Measurements from ENCODE around the gene BBX.

The BBX gene

DNA sequence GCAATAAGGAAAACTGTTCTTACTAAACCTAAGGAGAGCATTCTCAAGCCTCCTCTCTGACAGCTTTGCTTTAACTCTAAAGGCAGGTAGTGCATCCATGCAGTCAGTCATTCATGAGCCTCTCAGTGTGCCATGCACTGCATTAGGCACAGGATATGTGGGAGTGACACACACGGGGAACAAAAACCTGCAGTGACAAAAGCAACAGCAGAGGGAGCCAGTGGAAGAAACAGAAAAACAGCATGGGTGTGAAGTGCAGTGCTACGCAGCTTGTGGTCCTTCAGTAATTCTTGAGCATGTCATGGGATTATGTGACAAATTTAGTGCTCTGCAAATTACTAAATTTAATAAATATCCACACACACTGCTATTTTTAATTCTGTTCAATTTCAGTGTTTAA, 230.7 kb downstream of the BBX start:
- peak; percentile 96 for ATAC-seq
- TF ChIP-seq CSDC2 (CRISPR knock-in tag; IDR thresholded peaks at IDR 0.05) (no peak), ZFP3 (CRISPR knock-in tag; IDR thresholded peaks at IDR 0.05) (no peak)

DNA sequence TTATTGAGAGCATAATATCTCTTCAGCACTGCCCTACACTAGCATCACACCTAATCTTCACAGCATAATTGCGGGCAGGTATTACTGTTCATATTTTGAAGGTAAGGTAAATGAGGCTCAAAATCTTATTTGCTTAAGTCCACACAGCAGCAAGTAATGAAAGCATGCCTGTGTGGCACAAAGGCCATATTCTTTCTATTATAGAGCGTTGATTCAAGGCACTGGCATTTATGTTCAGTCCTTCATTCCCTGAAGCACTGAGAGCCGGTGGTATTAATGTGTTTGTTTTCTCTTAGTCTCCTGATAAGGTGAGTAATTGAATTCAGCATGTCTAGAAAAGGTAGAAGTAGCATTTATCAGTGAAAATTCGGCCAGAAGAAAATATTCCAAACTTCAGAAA, 231.2 kb downstream of the BBX start:
- ATAC-seq, result no peak
- TF ChIP-seq ZNF70 (CRISPR knock-in tag; IDR thresholded peaks at IDR 0.05), result no peak
- no peak for TF ChIP-seq ZFP30 (CRISPR knock-in tag; IDR thresholded peaks at IDR 0.05)
- TF ChIP-seq ISL1 (CRISPR knock-in tag; IDR thresholded peaks at IDR 0.05), result 0 out of 2 replicates have a peak, but pooled peaks have one; percentile 43
- TF ChIP-seq, protein P1, sequence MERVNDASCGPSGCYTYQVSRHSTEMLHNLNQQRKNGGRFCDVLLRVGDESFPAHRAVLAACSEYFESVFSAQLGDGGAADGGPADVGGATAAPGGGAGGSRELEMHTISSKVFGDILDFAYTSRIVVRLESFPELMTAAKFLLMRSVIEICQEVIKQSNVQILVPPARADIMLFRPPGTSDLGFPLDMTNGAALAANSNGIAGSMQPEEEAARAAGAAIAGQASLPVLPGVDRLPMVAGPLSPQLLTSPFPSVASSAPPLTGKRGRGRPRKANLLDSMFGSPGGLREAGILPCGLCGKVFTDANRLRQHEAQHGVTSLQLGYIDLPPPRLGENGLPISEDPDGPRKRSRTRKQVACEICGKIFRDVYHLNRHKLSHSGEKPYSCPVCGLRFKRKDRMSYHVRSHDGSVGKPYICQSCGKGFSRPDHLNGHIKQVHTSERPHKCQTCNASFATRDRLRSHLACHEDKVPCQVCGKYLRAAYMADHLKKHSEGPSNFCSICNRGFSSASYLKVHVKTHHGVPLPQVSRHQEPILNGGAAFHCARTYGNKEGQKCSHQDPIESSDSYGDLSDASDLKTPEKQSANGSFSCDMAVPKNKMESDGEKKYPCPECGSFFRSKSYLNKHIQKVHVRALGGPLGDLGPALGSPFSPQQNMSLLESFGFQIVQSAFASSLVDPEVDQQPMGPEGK (CRISPR knock-in tag; IDR thresholded peaks at IDR 0.05; ENCODE audit: borderline replicate concordance), result no peak
- TF ChIP-seq TCF4 (CRISPR knock-in tag; IDR thresholded peaks at IDR 0.05; ENCODE audit: borderline replicate concordance), result peak; percentile 26; the same call in 1 of the 2 replicates
- TF ChIP-seq, protein P2, sequence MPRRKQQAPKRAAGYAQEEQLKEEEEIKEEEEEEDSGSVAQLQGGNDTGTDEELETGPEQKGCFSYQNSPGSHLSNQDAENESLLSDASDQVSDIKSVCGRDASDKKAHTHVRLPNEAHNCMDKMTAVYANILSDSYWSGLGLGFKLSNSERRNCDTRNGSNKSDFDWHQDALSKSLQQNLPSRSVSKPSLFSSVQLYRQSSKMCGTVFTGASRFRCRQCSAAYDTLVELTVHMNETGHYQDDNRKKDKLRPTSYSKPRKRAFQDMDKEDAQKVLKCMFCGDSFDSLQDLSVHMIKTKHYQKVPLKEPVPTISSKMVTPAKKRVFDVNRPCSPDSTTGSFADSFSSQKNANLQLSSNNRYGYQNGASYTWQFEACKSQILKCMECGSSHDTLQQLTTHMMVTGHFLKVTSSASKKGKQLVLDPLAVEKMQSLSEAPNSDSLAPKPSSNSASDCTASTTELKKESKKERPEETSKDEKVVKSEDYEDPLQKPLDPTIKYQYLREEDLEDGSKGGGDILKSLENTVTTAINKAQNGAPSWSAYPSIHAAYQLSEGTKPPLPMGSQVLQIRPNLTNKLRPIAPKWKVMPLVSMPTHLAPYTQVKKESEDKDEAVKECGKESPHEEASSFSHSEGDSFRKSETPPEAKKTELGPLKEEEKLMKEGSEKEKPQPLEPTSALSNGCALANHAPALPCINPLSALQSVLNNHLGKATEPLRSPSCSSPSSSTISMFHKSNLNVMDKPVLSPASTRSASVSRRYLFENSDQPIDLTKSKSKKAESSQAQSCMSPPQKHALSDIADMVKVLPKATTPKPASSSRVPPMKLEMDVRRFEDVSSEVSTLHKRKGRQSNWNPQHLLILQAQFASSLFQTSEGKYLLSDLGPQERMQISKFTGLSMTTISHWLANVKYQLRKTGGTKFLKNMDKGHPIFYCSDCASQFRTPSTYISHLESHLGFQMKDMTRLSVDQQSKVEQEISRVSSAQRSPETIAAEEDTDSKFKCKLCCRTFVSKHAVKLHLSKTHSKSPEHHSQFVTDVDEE (CRISPR knock-in tag; IDR thresholded peaks at IDR 0.05), result no peak

GRCh38 chr3:107756649-107757048, 233.9 kb downstream of the BBX start:
- no peak; the same call in 2 of the 3 replicates for ATAC-seq
- TF ChIP-seq ISL1 (CRISPR knock-in tag; IDR thresholded peaks at IDR 0.05) (no peak), CREB5 (CRISPR knock-in tag; IDR thresholded peaks at IDR 0.05; ENCODE audit: low read depth) (no peak), TOX (CRISPR knock-in tag; IDR thresholded peaks at IDR 0.05; ENCODE audit: borderline replicate concordance) (no peak), ARNTL (CRISPR knock-in tag; IDR thresholded peaks at IDR 0.05; ENCODE audit: borderline replicate concordance, low read depth) (no peak), OSR1 (CRISPR knock-in tag; IDR thresholded peaks at IDR 0.05) (no peak), GLIS3 (CRISPR knock-in tag; IDR thresholded peaks at IDR 0.05) (no peak), ZFP3 (CRISPR knock-in tag; IDR thresholded peaks at IDR 0.05) (no peak), ZNF70 (CRISPR knock-in tag; IDR thresholded peaks at IDR 0.05) (no peak), SNAI2 (CRISPR knock-in tag; IDR thresholded peaks at IDR 0.05) (no peak), ZFP30 (CRISPR knock-in tag; IDR thresholded peaks at IDR 0.05) (no peak), BACH2 (CRISPR knock-in tag; IDR thresholded peaks at IDR 0.05; ENCODE audit: borderline replicate concordance) (no peak), ESRRG (CRISPR knock-in tag; IDR thresholded peaks at IDR 0.05) (no peak)
- TF ChIP-seq, protein P3, sequence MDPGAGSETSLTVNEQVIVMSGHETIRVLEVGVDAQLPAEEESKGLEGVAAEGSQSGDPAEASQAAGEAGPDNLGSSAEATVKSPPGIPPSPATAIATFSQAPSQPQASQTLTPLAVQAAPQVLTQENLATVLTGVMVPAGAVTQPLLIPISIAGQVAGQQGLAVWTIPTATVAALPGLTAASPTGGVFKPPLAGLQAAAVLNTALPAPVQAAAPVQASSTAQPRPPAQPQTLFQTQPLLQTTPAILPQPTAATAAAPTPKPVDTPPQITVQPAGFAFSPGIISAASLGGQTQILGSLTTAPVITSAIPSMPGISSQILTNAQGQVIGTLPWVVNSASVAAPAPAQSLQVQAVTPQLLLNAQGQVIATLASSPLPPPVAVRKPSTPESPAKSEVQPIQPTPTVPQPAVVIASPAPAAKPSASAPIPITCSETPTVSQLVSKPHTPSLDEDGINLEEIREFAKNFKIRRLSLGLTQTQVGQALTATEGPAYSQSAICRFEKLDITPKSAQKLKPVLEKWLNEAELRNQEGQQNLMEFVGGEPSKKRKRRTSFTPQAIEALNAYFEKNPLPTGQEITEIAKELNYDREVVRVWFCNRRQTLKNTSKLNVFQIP (CRISPR knock-in tag; IDR thresholded peaks at IDR 0.05; ENCODE audit: borderline replicate concordance, low read depth), result no peak
- TF ChIP-seq, protein P4, sequence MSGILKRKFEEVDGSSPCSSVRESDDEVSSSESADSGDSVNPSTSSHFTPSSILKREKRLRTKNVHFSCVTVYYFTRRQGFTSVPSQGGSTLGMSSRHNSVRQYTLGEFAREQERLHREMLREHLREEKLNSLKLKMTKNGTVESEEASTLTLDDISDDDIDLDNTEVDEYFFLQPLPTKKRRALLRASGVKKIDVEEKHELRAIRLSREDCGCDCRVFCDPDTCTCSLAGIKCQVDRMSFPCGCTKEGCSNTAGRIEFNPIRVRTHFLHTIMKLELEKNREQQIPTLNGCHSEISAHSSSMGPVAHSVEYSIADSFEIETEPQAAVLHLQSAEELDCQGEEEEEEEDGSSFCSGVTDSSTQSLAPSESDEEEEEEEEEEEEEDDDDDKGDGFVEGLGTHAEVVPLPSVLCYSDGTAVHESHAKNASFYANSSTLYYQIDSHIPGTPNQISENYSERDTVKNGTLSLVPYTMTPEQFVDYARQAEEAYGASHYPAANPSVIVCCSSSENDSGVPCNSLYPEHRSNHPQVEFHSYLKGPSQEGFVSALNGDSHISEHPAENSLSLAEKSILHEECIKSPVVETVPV (CRISPR knock-in tag; IDR thresholded peaks at IDR 0.05), result no peak
- TF ChIP-seq, protein P2 (CRISPR knock-in tag; IDR thresholded peaks at IDR 0.05), result no peak

Measured in SK-N-SH treated with all-trans-retinoic acid at 6 μM for 48 hours (cell line).